Fibroblast of lung (primary cell): ENCODE measurements around the gene CORO7. TPM values are rescaled to one million over a fixed set of nuclear protein-coding genes. Genes with fewer than 3 reads are reported as not detected.
A peak's percentile ranks its signal among the peaks of the same experiment; 100 is the strongest.

Experiments used
- DNase-seq, 2 donors: peaks; one replicate each; pipeline versions ENCODE4 v3.0.0 to v3.0.0-alpha.2; 2010; ENCODE audit warnings: low read depth in 2 of 2
- H2AFZ ChIP-seq: 2 replicates; pipeline ENCODE4 v1.5.1; 2012; ENCODE audit warnings: low read length, control low read depth, inconsistent platforms
- H3K27ac ChIP-seq: 2 replicates; pipeline ENCODE4 v1.5.1; 2011; ENCODE audit warnings: low read length, control low read depth; ENCODE audit not compliant: insufficient read depth
- H3K27me3 ChIP-seq: 2 replicates; pipeline ENCODE4 v1.5.1; 2011; ENCODE audit warnings: mild to moderate bottlenecking, low read length; ENCODE audit not compliant: control insufficient read depth, insufficient read depth
- H3K36me3 ChIP-seq: 2 replicates; pipeline ENCODE4 v1.5.1; 2011; ENCODE audit warnings: low read length; ENCODE audit not compliant: control insufficient read depth, insufficient read depth
- H3K4me1 ChIP-seq: 2 replicates; pipeline ENCODE4 v1.5.1; 2011; ENCODE audit warnings: low read length; ENCODE audit not compliant: control insufficient read depth, insufficient read depth; ENCODE audit errors: extremely low read depth
- H3K4me2 ChIP-seq: 2 replicates; pipeline ENCODE4 v1.5.1; 2011; ENCODE audit warnings: low read length, control low read depth; ENCODE audit not compliant: insufficient read depth; ENCODE audit errors: extremely low read depth
- H3K4me3 ChIP-seq, 4 experiments: fragments of 200-600 bp in 1 of 4; sonication (generic) in 1 of 4; replicated peaks in 1 of 4; 2 replicates each; pipeline ENCODE4 v1.5.1; 2011 to 2016; ENCODE audit warnings: low read length in 4 of 4, low read depth in 3 of 4, mild to moderate bottlenecking in 3 of 4, control low read depth in 2 of 4, inconsistent platforms in 1 of 4, mixed read lengths in 1 of 4; ENCODE audit not compliant: insufficient read depth in 1 of 4; ENCODE audit errors: control extremely low read depth in 1 of 4
- H3K79me2 ChIP-seq: 2 replicates; pipeline ENCODE4 v1.5.1; 2012; ENCODE audit warnings: mild to moderate bottlenecking, low read length, inconsistent platforms; ENCODE audit not compliant: control insufficient read depth, insufficient read depth
- H3K9ac ChIP-seq: 2 replicates; pipeline ENCODE4 v1.5.1; 2011; ENCODE audit warnings: mild to moderate bottlenecking, low read length, control low read depth; ENCODE audit not compliant: insufficient read depth
- H3K9me3 ChIP-seq: 2 replicates; pipeline ENCODE4 v1.5.1; 2012; ENCODE audit warnings: low read depth, low read length; ENCODE audit not compliant: control insufficient read depth, insufficient read depth
- H4K20me1 ChIP-seq: 2 replicates; pipeline ENCODE4 v1.5.1; 2011; ENCODE audit warnings: low read length; ENCODE audit not compliant: control insufficient read depth, insufficient read depth; ENCODE audit errors: extremely low read depth
- EZH2 ChIP-seq: IDR thresholded peaks from 2 replicates; pipeline ENCODE4 v1.5.1; 2012; ENCODE audit warnings: low read length, control low read depth, mild to moderate bottlenecking; ENCODE audit errors: missing control alignments
- polyA plus RNA-seq, 2 donors: library from polyadenylated mRNA; depleted of rRNA in 1 of 2; stranded (reverse) in 1 of 2; unstranded in 1 of 2; fragments of >200 nt; gene quantifications; 2 replicates each; pipeline ENCODE4 v1.2.1, GENCODE V29; 2011 to 2012; ENCODE audit warnings: missing spikeins in 1 of 2
- total RNA-seq: library from RNA; depleted of rRNA; stranded (reverse); fragments of >200 nt; gene quantifications from 2 replicates; pipeline ENCODE4 v1.2.1, GENCODE V29; 2014
- TF ChIP-seq, protein P1 (sequence below), 2 donors: IDR thresholded peaks in 1 of 2; conservative IDR thresholded peaks in 1 of 2; 1 replicate in 1 of 2; 2 replicates in 1 of 2; pipeline ENCODE4 v1.5.1; 2011 to 2012; ENCODE audit warnings: low read length in 2 of 2, control low read depth in 1 of 2, inconsistent platforms in 1 of 2, low read depth in 1 of 2, mild to moderate bottlenecking in 1 of 2

CORO7 gene
- total and polyA plus RNA-seq, 2 donors (not counting 1 experiment from before 2014, with no cell fraction given): 6.1 to 11.1 TPM

DNA sequence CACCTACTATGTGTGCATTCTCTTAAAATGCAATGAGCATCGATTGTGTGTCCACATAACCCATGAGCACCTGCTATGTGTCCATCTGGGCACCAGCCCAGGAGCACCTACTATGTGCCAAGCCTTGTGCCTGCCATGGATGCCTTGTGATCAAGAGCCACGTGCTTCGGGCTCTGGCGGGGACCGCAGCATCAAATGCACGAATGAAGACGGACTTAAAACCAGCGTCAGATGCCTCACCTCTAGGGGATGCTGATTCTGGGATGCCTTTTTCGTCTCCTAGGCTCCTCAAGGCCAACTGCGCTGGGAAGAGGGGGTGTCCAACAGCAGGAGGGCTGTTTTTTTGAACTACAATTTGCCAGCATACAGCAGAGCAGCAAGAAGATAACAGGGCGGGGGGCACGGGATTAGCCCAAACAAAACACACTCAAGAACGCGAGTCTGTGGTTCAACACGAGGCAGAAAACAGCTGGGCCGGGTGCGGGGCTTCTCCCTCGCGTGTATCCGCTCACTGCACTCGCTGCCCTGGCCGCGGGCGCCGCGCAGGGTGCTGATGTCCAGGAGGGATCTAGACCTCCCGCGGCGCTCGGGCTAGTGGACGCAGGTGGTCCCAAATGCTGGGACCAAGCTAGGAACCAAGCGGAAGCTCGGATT, 101.7 kb downstream of the CORO7 start:
- no peaks in the 10 kb centered on the region for H4K20me1 ChIP-seq
- no peak for TF ChIP-seq EZH2
- TF ChIP-seq, protein P1, sequence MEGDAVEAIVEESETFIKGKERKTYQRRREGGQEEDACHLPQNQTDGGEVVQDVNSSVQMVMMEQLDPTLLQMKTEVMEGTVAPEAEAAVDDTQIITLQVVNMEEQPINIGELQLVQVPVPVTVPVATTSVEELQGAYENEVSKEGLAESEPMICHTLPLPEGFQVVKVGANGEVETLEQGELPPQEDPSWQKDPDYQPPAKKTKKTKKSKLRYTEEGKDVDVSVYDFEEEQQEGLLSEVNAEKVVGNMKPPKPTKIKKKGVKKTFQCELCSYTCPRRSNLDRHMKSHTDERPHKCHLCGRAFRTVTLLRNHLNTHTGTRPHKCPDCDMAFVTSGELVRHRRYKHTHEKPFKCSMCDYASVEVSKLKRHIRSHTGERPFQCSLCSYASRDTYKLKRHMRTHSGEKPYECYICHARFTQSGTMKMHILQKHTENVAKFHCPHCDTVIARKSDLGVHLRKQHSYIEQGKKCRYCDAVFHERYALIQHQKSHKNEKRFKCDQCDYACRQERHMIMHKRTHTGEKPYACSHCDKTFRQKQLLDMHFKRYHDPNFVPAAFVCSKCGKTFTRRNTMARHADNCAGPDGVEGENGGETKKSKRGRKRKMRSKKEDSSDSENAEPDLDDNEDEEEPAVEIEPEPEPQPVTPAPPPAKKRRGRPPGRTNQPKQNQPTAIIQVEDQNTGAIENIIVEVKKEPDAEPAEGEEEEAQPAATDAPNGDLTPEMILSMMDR (conservative IDR thresholded peaks at IDR 0.05 in 1 of 2, IDR thresholded peaks at IDR 0.05 in 1 of 2; ENCODE audit: low read depth in 1 of 2, low read length in 2 of 2): peak; percentile 15 to 18
- H3K4me1 ChIP-seq: peaks cover 19% of the 10 kb centered on the region
- DNase-seq: peak; percentile 52 to 69
- peak overlapping the region; percentile 81 for H3K4me2 ChIP-seq
- peak overlapping the region; percentile 76 for H3K9ac ChIP-seq
- H3K9me3 ChIP-seq: no peaks in the 10 kb centered on the region
- H3K27me3 ChIP-seq: no peaks in the 10 kb centered on the region
- H2AFZ ChIP-seq: peak overlapping the region; percentile 7
- H3K4me3 ChIP-seq: peak overlapping the region; percentile 47 to 67 (median 50)
- H3K27ac ChIP-seq: peak overlapping the region; percentile 90
- H3K79me2 ChIP-seq: peaks cover 34% of the 10 kb centered on the region
- peaks cover 2% of the 10 kb centered on the region for H3K36me3 ChIP-seq

GRCh38 chr16:4313563-4314531, 102.5 kb downstream of the CORO7 start:
- H3K79me2 ChIP-seq: peaks cover 26% of the 10 kb centered on the region
- TF ChIP-seq EZH2: no peak
- TF ChIP-seq, protein P1 (conservative IDR thresholded peaks at IDR 0.05 in 1 of 2, IDR thresholded peaks at IDR 0.05 in 1 of 2; ENCODE audit: low read depth in 1 of 2, low read length in 2 of 2): peak; percentile 51 to 66
- H3K36me3 ChIP-seq: no peaks in the 10 kb centered on the region
- no peak overlapping the region for H2AFZ ChIP-seq
- H3K4me3 ChIP-seq: no peak overlapping the region
- H3K4me2 ChIP-seq: no peak overlapping the region
- peak; percentile 32 to 34 for DNase-seq
- H3K27me3 ChIP-seq: no peaks in the 10 kb centered on the region
- peaks cover 14% of the 10 kb centered on the region for H3K4me1 ChIP-seq
- peak overlapping the region; percentile 90 for H3K27ac ChIP-seq
- H3K9ac ChIP-seq: no peak overlapping the region
- no peaks in the 10 kb centered on the region for H3K9me3 ChIP-seq
- no peaks in the 10 kb centered on the region for H4K20me1 ChIP-seq

DNA sequence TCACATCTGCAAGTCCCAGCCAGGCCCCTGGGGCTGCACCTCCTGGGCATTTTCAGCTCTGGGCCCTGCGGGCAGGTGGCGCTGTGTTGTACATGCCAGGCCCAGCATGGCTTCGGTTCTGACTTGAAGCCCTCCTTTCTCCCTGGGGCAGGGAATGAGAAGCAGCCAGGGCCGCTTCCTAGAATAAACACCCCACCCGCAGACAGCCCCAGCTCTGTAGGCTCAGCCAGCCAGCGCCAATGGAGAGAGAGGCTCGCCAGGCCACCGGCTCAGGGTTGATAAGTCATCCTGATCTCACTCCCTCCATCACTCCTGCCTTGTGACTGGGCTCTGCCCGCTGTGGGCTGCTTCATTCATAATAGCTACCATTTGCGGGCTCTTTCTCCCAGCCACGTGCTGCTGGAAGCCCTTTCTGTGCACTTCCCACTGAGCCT, 106.5 kb downstream of the CORO7 start:
- no peaks in the 10 kb centered on the region for H3K9me3 ChIP-seq
- H3K27me3 ChIP-seq: no peaks in the 10 kb centered on the region
- no peak for TF ChIP-seq EZH2
- TF ChIP-seq, protein P1 (conservative IDR thresholded peaks at IDR 0.05 in 1 of 2, IDR thresholded peaks at IDR 0.05 in 1 of 2; ENCODE audit: low read depth in 1 of 2, low read length in 2 of 2): peak; percentile 61 to 74
- H3K9ac ChIP-seq: no peak overlapping the region
- no peak overlapping the region for H3K4me2 ChIP-seq
- H3K4me3 ChIP-seq: no peak overlapping the region
- no peaks in the 10 kb centered on the region for H4K20me1 ChIP-seq
- no peaks in the 10 kb centered on the region for H3K79me2 ChIP-seq
- peak overlapping the region; percentile 70 for H3K27ac ChIP-seq
- H3K36me3 ChIP-seq: no peaks in the 10 kb centered on the region
- peak; percentile 82 to 83 for DNase-seq
- no peak overlapping the region for H2AFZ ChIP-seq
- peaks cover 3% of the 10 kb centered on the region for H3K4me1 ChIP-seq
